GM10266 (cell line): ENCODE data around the gene SUN2.

Experiments
- DNase-seq: peaks from one replicate; pipeline ENCODE4 v3.0.0; 2012; ENCODE audit errors: extremely low spot score
- TF ChIP-seq, protein P1 (sequence below): IDR thresholded peaks from 2 replicates; pipeline ENCODE4 v1.5.1; 2012; ENCODE audit warnings: mild to moderate bottlenecking, low read depth; ENCODE audit not compliant: control insufficient read depth, insufficient read depth; ENCODE audit errors: missing control alignments

The SUN2 gene

DNA sequence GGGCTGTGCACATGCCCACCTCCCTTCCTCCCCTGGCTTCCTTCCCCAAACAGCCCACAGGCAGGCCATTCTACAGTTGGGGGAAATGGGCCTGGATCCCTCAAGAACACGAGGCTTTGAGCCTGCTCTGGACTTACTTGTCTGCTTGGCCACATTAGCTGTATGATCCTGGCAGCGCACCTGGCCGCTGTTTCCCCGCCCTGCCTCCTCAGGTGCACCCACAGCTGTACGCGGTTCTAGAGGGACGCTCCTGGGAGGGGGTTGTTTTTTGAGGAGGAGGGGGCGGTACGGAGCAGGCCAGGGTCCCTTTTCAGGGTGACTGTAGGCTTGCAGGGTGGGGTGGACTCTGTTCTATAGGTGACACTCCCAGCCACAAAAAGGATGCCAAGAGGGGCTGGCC lies 11.5 kb upstream of the SUN2 start:
- DNase-seq: no peak
- TF ChIP-seq, protein P1, sequence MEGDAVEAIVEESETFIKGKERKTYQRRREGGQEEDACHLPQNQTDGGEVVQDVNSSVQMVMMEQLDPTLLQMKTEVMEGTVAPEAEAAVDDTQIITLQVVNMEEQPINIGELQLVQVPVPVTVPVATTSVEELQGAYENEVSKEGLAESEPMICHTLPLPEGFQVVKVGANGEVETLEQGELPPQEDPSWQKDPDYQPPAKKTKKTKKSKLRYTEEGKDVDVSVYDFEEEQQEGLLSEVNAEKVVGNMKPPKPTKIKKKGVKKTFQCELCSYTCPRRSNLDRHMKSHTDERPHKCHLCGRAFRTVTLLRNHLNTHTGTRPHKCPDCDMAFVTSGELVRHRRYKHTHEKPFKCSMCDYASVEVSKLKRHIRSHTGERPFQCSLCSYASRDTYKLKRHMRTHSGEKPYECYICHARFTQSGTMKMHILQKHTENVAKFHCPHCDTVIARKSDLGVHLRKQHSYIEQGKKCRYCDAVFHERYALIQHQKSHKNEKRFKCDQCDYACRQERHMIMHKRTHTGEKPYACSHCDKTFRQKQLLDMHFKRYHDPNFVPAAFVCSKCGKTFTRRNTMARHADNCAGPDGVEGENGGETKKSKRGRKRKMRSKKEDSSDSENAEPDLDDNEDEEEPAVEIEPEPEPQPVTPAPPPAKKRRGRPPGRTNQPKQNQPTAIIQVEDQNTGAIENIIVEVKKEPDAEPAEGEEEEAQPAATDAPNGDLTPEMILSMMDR: no peak

DNA sequence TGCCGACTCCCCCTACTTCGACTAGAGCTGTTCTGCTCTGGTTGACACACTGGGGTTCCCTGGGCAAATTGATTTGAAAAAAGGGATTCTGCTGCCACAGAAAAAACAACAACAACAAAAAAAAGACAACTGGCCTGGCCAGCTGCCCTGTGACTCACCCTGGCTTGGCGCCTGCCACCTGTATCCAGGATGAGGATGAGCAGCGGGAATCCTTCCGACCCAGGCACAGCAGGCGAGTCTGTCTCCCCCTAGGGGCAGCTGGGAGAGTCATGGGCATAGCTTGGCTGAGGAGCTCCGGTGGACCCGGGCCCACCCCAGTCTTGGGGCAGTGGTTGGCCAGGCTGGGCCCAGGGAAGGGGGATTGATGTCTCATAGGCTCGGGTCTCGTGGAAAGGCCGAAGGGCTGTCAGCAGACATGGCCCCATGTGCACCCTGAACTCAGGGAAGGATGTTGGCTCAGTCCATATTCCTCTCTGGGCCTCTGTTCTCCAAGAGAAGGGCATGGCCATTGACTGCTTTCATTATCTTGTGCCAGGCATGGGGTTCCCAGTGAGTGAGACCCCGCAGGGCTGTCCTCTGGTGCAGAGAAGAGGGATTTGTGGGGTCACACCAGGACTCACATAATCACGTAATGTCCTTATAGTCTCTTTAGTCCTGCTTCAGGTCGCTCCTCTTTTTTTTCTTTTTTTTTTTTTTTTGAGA lies 10.4 kb upstream of the SUN2 start:
- no peak for DNase-seq
- TF ChIP-seq, protein P1: peak; percentile 61

DNA sequence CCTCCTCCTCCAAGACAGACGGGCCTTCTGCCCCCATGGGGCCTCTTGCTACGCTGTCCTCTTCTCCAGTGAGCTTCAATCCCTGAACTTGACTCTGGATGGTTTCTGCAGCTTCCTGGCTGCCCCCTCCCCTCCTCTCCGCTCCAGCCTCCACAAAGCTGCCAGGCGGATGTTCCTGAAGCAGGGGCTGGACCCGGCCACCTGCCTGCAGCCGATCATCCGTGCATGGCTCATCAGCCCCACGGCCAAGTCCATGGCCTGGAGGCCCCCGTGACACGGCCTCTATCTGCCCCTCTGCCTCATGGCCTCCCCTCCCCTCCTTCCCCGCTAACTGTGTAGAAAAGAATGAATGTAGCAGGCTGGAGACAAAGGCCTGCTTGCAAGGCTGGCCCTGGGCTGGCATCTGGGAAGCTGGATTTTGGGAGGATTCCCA lies 6.8 kb upstream of the SUN2 start:
- TF ChIP-seq, protein P1: no peak
- DNase-seq: no peak

DNA sequence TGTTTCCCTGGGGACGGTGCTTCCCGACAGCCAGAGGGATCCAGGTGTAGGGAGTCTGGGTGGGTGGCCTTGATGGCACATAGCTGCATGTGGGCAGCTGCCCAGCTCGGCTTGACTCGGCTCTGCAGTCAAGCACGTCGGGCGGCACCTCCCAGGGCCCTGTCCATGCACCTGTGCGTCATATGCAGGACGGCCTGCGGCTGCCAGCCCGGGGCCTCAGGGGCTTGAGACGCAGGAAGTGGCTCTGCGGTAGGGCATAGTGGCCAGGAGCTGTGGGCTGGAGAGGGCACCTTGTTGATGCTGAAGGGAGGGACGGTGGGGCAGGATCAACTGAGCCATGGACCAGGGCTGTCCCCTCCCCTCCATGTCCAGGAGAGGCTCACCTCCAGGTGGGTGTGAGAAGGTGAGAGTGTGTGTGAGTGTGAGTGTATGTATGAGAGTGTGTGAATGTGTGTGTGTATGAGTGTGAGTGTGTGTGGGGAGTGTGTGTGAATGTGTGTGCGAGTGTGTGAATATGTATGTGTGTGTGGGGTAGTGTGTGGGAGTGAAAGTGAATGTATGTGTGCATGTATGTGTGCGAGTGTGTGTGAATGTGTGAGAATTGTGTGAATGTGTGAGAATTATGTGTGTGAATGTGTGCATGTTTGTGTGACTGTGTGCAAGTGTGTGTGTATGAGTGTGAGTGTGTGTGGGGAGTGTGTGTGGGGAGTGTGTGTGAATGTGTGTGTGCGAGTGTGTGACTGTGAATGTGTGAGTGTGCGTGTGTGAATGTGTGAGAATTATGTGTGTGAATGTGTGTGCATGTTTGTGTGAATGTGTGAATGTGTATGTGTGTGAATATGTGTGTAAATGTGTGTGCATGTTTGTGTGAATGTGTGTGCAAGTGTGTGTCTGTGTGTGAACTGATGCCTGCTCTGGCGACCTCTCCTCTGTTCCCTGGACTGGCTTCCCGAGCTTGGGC lies 5.7 kb upstream of the SUN2 start:
- DNase-seq: no peak
- TF ChIP-seq, protein P1: no peak

DNA sequence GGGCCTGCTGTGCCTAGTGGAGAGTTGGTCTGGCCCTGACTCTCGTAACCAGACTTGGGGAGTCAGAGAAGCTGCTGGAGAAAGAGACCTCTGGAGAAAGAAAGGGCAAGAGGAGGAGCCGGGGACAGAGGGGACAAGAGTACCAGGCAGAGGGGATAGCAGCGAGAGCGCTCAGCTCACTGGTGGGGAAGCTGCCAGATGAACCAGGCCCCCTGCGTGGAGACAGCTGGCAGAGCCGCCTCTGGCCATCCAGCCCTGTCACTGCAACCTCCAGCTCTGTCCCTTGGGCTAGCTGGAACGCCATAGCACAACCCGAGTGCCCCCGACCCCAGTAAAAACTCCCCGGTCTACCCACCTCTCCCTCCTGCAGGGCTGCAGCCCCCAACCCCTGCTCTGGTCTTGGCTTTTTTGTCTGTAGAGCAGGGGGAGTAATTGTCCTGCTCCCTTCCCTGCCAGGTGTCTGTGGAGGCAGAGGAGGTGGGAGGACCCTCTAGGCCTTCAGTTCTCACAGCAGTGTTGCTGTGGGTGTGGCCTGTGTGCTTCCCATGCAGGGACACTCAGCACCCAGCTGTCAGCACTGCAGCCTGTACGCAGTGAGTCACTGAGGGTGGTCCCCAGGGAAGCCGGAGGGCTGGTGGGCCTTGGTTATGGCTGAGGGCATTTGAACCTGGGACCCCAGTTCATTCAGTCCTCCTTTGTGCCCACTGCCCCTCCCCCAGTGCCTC lies 4.8 kb upstream of the SUN2 start:
- TF ChIP-seq, protein P1: no peak
- DNase-seq: no peak

DNA sequence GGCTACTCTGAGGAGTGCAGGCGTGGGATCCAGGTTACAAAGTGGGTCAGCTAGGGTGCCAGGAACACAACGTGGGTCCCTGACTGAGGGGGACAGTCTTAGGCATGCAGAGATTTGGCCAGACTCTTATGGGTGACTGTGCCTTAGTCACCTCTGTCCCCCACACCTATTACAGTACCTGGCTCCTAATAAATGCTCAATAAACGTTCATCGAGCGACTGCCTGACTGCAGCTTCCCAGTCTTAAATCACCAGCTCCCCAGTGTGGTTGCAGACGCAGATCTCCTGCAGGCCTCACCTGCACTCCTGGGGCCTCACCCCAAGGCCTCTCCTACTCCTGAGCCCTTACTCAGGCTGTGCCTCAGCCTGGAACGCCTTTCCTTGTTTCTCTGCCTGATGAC lies 3.2 kb upstream of the SUN2 start:
- TF ChIP-seq, protein P1: no peak
- DNase-seq: no peak
